Measurements from ENCODE around the gene SMIM41.

The SMIM41 gene

DNA sequence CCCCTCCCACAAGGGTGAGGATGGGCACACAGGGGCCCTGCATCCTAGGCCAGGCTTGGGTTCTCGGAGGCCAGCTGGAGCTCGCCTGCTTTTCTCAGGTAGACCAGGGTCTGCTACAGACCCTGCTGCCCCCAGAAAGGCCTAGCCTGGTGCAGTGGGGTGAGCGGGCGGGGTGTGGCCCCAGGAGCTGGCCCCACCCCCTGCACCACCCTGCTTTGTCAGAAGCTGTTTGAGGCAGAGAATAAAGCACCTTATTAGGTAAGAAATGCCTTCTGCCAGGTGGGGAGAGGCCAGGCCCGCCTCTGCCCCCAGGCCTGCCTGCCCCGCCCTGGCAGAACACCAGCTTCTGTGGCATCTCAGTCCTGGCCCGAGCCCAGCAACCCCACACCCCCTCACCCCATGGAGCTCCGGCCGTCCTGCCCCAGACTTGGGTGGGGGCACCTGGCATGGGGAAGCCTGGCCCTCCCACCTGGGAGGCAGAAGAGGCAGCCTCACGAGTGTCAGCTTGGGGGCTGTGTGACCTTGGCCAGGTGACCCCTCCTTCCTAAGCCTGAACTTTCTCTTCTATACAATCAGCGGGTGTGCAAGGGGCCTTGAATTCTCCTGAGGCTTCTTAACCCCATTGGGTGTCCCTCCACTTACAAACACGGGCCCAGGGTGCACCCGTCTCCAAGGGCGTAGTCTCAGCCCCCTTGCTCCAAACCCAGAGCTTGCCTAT, 69.1 kb downstream of the SMIM41 start:
- H3K27ac ChIP-seq (replicated peaks) = no peak overlapping the region

DNA sequence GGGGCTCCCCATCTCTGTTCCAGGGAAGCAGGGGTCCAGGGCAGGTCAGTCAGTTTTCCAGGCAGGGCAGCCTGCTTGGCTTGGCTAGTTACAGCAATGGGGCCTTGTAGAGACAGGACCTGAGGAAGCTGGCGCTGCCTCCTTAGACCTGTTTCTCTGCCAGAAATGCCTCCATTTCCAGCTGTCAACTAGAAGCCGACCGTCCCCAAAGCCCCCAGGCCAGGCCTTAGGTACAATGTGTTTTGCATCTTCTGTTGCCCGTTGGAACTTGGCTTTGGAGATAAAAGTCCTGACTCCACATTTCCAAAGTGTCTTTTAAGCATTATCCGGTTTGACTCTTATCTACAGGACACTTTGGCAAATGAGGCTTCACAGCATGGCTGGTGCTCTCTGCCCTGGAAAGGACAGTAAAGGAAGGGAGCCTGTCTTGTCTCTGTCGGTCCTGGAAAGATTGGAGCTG, 69.7 kb downstream of the SMIM41 start:
- Histone ChIP-seq H3K27ac (replicated peaks) (no peak overlapping the region), H3K27me3 (ENCODE audit: insufficient read depth, poor library complexity, severe bottlenecking) (peaks cover 2% of the 10 kb centered on the region), H3K4me3 (replicated peaks; ENCODE audit: insufficient read depth, low read length) (no peak overlapping the region)
- no peak for TF ChIP-seq POLR2AphosphoS5 (IDR thresholded peaks at IDR 0.05; ENCODE audit: low read depth)
- DNase-seq (ENCODE audit: low read depth in 1 of 2, low spot score in 1 of 2) = no peak

More for the DNA sequence above, 69.1 kb downstream of the SMIM41 start:
- TF ChIP-seq, protein P1, sequence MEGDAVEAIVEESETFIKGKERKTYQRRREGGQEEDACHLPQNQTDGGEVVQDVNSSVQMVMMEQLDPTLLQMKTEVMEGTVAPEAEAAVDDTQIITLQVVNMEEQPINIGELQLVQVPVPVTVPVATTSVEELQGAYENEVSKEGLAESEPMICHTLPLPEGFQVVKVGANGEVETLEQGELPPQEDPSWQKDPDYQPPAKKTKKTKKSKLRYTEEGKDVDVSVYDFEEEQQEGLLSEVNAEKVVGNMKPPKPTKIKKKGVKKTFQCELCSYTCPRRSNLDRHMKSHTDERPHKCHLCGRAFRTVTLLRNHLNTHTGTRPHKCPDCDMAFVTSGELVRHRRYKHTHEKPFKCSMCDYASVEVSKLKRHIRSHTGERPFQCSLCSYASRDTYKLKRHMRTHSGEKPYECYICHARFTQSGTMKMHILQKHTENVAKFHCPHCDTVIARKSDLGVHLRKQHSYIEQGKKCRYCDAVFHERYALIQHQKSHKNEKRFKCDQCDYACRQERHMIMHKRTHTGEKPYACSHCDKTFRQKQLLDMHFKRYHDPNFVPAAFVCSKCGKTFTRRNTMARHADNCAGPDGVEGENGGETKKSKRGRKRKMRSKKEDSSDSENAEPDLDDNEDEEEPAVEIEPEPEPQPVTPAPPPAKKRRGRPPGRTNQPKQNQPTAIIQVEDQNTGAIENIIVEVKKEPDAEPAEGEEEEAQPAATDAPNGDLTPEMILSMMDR (IDR thresholded peaks at IDR 0.05; ENCODE audit: insufficient read depth, low read length) = no peak
- no peak for TF ChIP-seq SPI1 (IDR thresholded peaks at IDR 0.05; ENCODE audit: borderline replicate concordance, low read depth)
- TF ChIP-seq, protein P2, sequence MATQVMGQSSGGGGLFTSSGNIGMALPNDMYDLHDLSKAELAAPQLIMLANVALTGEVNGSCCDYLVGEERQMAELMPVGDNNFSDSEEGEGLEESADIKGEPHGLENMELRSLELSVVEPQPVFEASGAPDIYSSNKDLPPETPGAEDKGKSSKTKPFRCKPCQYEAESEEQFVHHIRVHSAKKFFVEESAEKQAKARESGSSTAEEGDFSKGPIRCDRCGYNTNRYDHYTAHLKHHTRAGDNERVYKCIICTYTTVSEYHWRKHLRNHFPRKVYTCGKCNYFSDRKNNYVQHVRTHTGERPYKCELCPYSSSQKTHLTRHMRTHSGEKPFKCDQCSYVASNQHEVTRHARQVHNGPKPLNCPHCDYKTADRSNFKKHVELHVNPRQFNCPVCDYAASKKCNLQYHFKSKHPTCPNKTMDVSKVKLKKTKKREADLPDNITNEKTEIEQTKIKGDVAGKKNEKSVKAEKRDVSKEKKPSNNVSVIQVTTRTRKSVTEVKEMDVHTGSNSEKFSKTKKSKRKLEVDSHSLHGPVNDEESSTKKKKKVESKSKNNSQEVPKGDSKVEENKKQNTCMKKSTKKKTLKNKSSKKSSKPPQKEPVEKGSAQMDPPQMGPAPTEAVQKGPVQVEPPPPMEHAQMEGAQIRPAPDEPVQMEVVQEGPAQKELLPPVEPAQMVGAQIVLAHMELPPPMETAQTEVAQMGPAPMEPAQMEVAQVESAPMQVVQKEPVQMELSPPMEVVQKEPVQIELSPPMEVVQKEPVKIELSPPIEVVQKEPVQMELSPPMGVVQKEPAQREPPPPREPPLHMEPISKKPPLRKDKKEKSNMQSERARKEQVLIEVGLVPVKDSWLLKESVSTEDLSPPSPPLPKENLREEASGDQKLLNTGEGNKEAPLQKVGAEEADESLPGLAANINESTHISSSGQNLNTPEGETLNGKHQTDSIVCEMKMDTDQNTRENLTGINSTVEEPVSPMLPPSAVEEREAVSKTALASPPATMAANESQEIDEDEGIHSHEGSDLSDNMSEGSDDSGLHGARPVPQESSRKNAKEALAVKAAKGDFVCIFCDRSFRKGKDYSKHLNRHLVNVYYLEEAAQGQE (IDR thresholded peaks at IDR 0.05; ENCODE audit: insufficient replicate concordance, low read depth) = no peak
- TF ChIP-seq GABPA (IDR thresholded peaks at IDR 0.05; ENCODE audit: low read depth) = no peak
- TF ChIP-seq POLR2AphosphoS5 (IDR thresholded peaks at IDR 0.05; ENCODE audit: low read depth) = no peak
- H3K4me3 ChIP-seq (replicated peaks; ENCODE audit: insufficient read depth, low read length) = no peak overlapping the region
- peaks cover 2% of the 10 kb centered on the region for H3K27me3 ChIP-seq (ENCODE audit: insufficient read depth, poor library complexity, severe bottlenecking)
- no peak for DNase-seq (ENCODE audit: low read depth in 1 of 2, low spot score in 1 of 2)

GRCh38 chr12:52149651-52150241, 70.2 kb downstream of the SMIM41 start:
- Histone ChIP-seq H3K27me3 (ENCODE audit: insufficient read depth, poor library complexity, severe bottlenecking) (peaks cover 2% of the 10 kb centered on the region), H3K27ac (replicated peaks) (no peak overlapping the region), H3K4me3 (replicated peaks; ENCODE audit: insufficient read depth, low read length) (no peak overlapping the region)
- DNase-seq (ENCODE audit: low read depth in 1 of 2, low spot score in 1 of 2) = no peak
- no peak for TF ChIP-seq GABPA (IDR thresholded peaks at IDR 0.05; ENCODE audit: low read depth)

- peaks cover 2% of the 10 kb centered on the region for H3K27me3 ChIP-seq (ENCODE audit: insufficient read depth, poor library complexity, severe bottlenecking)
- DNase-seq (ENCODE audit: low read depth in 1 of 2, low spot score in 1 of 2) = no peak
- H3K4me3 ChIP-seq (replicated peaks; ENCODE audit: insufficient read depth, low read length) = no peak overlapping the region
- H3K27ac ChIP-seq (replicated peaks) = no peak overlapping the region
- TF ChIP-seq, protein P2 (IDR thresholded peaks at IDR 0.05; ENCODE audit: insufficient replicate concordance, low read depth) = no peak
- TF ChIP-seq GABPA (IDR thresholded peaks at IDR 0.05; ENCODE audit: low read depth) (no peak), POLR2AphosphoS5 (IDR thresholded peaks at IDR 0.05; ENCODE audit: low read depth) (no peak), SPI1 (IDR thresholded peaks at IDR 0.05; ENCODE audit: borderline replicate concordance, low read depth) (no peak)
- TF ChIP-seq, protein P1 (IDR thresholded peaks at IDR 0.05; ENCODE audit: insufficient read depth, low read length) = no peak
Observed at GRCh38 chr12:52151153-52151836, 71.8 kb downstream of the SMIM41 start.

All from HL-60 (cell line).